HG03354 (cell line): ENCODE measurements around the gene PDCD5.
"Not testable (repeated sequence)": the region's sequence is repeated elsewhere in the genome, so short reads cannot be mapped to it uniquely, and the experiment has no call there.

ENCODE experiments used
- ATAC-seq: cut with Tn5 transposase; IDR thresholded peaks from one replicate; pipeline ENCODE4 v1.9.1; 2021; ENCODE audit warnings: mild to moderate bottlenecking; ENCODE audit not compliant: unreplicated experiment, poor library complexity, severe bottlenecking

PDCD5 gene

DNA sequence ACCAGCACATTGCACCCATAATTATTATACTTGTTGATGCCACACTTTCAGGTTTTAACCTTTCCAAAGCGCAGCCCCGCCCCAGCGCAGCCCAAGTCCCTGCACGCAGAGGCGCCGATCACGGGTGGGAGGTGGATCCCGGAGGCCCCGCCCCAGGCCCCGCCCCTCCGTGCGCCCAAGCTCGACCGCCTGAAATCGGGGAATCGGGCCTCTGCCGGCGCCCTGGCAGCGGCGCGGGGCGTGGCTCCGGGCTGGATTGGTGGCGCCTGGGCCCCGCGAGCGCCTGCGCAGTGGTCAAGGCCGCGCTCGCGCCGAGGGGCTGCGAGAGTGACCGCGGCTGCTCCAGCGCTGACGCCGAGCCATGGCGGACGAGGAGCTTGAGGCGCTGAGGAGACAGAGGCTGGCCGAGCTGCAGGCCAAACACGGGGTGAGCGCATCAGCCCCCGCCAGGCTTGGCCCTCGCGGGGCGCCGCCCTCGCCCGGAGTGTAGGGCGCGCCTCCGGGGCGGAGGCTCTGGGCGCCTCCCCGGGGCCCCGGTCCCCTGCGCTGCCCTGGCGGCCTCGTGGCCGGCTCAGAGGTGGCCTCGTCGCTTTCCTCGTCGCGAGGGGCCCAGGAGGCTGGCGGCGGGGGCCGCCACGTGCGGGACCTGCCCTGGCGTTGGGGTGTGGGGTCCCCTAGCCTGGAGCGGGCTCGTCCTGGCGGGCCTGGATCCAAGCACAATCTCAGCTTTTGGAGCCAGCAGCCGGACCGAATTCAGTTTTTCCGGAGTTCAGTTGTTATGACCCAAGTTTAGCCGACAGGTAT is at the start of gene PDCD5:
PDCD5 (plus strand) TSS at position 290 of the 804 bp plus-strand sequence; CDS start at position 362, 72 bp downstream.
- ATAC-seq: peak; percentile 95

- ATAC-seq: no peak
Observed at GRCh38 chr19:32532233-32532632, 48.8 kb upstream of the PDCD5 start.

DNA sequence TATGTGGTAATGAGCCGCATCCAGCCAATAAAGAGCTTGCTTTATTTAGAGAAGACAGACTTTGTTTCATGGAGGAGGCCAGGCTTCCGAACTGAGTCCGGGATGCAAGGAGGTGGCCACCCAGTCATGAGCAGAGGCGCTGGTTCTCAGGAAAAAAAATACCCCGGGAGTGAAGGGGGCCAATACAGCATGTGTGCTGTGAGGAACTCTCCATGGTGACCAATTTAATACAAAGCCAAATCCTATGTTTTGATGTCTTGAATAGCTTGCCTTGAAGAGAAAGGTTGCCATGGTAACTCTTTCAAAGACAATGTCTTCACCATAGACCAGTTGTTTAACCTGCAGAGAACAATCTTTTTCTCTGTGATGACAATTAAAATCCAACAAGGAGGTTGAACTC is 43.4 kb upstream of the PDCD5 start:
- ATAC-seq: no peak

- no peak for ATAC-seq
Observed at GRCh38 chr19:32539240-32539916, 41.6 kb upstream of the PDCD5 start.

DNA sequence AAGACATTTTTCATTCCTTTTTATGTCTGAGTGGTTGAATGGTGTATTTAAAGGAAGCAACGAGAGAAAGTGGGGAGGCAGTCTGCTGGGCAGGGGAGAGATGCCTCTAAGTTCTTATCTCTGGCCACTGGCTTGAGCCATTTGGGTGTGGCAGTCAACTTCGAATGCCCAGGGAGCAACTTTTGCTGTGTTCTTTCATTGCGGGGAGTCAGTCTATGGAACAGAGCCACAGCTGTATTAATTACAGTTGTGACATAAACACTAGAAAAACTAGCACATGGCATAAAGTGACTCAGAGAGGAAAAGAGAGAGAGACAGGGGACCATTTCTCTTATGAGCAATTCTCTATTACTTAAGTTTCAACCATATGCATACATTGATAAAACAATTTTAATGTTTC is 40.4 kb upstream of the PDCD5 start:
- no peak for ATAC-seq

DNA sequence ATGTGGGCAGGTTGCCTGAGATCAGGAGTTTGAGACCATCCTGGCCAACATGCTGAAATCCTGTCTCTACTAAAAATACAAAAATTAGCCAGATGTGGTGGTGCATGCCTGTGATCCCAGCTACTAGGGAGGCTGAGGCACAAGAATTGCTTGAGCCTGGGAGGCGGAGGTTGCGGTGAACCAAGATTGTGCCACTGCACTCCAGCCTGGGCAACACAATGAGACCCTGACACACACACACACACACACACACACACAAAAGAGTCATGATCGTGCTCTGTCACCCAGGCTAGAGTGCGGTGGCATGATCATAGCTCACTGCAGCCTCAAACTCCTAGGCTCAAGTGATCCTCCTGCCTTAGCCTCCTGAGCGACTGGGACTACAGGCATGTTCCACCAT is 39.6 kb upstream of the PDCD5 start:
- not testable (repeated sequence) for ATAC-seq

DNA sequence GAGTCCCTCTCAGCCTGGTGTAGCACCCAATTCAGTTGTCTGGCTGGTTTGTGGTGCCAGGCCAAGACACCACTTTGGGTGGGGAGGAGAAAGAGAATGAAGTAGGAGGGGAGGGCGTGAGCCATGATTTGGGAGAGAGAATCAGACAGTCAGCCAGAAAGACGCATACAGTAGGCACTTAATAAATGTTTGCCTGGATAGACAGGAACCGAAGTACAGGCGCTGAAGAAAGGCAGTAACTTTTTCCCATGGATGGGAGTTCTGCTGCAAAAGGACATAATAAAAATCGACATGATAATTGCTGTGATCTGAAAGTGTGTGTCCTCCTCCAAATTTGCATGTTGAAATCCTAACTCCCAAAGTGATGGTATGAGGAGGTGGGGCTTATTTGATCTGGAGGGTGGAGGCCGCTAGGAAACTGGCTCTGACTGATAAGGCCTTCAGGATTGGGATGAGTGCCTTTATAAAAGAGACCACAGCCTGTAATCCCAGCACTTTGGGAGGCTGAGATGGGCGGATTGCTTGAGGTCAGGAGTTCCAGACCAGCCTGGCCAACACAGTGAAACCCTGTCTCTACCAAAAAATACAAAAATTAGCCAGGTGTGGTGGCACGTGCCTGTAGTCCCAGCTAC is 38.4 kb upstream of the PDCD5 start:
- no peak for ATAC-seq

DNA sequence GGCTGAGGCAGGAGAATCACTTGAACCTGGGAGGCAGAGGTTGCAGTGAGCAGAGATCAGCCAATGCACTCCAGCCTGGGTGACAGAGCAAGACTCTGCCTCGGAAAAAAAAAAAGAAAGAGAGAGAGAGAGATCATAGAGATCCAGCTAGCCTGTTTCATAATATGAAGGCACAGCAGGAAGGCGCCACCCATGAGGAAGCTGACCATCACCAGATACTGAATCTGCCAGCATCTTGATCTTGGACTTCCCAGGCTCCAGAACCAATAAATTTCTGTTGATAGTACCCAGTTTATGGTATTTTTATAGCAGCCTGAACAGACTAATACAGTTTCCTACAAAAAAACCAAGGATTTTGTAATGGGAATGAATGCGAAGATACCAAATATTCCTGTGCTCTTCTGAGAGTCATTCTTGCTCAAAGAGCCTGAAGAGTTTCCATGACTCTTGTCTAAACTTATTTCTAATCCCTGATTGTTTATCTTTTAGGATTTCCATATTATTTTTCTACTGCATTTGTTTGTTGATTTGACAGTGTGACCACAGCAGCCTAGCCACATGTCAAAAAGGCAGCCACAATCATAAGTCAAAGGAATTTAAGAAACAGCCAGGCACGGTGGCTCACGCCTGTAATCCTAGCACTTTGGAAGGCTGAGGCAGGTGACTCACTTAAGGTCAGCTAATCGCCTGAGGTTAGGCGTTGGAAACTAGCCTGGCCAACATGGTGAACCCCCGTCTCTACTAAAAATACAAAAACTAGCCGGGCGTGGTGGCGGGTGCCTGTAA is 37.7 kb upstream of the PDCD5 start:
- no peak for ATAC-seq

DNA sequence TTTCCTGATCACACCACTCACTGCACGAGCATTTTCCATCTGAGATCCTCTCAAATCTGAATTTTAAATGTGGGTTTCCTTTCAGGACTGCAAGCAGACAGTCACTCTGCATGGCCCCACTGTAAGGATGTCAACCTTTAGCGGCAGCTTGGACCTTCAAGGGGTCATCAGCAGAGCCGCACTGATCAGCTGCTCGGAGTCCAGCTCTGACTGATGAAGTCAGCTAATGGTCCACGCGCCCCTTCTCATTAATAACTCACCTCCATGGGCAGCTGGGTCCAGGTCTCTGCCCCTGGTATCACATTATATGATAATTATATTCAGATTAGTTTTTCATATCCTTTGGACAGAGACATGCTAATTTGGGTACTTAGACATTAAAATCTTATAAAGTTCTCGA is 36.1 kb upstream of the PDCD5 start:
- no peak for ATAC-seq

DNA sequence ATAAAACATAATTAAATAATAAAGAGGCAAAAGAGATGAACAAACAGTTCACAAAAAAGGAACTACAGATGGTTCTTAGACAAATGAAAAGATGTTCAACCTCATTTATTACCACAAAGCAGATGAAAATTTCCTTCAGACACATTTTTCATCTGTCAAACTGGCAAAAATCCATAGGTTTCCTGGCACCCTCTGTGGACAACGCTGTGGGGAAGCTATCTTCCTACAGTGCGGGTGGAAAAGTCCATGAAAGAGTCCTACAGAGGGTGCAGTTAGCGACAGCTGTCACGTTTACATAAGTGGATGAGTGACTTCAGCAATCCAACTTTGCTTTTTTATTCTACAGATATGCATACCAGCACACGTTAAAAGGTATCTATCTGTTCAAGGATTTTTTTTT is 30.3 kb upstream of the PDCD5 start:
- ATAC-seq: no peak

DNA sequence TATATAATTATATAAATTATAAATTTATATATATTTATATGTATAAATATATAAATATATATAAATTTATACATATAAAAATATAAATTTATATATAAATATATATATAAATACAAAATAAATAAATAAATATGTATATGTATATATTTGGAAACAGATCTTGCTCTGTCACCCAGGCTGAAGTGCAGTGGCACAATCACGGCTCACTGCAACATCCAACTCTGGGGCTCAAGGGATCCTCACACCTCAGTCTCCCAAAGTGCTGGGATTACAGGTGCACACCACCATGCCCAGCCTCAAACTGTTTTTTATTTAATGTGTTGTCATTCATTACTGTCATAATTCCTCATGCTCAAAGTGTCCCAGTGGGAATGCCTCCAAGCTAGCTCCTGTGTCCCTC is 25.2 kb upstream of the PDCD5 start:
- ATAC-seq: no peak

- ATAC-seq: no peak
Observed at GRCh38 chr19:32558607-32559228, 22.3 kb upstream of the PDCD5 start.

DNA sequence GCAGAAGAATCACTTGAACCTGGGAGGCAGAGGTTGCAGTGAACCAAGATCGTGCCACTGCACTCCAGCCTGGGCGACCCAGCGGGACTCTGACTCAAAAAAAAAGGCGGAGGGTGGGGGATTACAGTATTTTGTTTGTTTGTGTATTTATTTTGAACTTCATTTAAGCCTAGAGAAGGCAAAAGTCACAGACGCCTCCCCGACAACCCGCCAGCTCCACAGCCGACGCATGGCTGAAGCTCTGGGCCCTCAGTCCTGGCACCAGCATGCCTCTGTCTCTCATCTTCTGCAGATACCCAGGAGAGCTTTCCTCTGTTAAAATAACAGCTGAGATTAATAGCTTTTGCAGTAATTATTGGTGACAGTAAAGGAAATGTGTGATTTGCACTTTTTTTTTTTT is 17.2 kb upstream of the PDCD5 start:
- no peak for ATAC-seq

DNA sequence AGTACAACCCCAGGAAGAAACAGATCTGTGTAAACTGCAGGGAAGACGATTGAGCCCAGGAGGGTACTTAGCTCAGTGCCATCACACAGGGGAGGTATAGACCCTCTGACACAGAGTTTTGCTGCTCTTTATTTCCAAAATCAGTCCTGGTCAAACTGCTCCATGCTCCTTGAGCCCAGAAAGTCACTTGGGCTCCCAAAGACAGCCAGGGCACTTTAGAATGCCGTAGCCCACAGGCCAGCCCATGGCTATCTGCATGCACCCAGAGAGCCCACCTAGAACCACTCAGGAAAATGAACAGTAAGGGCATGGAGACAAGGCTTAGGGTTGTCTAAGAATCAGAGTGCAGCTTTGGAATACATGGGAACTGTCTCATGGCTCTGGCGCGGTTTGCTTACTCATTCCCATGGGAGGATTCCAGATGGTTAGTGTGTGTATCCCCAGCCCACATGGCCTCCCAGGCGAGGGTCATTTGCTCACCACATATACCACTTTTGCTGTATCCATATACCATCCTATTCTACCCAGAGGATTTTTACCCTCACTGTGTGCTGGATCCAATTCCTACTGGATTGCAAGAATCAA is 14.7 kb upstream of the PDCD5 start:
- ATAC-seq: no peak

DNA sequence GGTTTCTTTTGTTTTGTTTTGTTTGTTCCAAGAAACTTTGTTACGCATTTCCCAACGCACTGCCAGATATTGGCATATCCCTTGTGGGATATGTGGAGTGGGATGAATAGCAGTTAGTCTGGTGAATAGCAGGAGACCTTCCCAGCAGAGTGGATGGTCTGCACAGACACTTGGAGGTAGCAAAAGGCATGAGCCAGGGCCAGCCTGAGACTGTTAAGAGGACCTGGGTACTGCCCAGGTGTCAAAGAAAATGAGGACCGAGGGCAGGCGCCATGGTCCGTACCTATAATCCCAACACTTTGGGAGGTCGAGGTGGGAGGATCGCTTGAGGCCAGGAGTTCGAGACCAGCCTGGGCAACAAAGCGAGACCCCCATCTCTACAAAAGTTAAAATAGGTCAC is 13.5 kb upstream of the PDCD5 start:
- no peak for ATAC-seq

- ATAC-seq: no peak
Observed at GRCh38 chr19:32570081-32570785, 10.8 kb upstream of the PDCD5 start.

- ATAC-seq: not testable (repeated sequence)
Observed at GRCh38 chr19:32571471-32572075, 9.4 kb upstream of the PDCD5 start.

- ATAC-seq: not testable (repeated sequence)
Observed at GRCh38 chr19:32572700-32573491, 8.1 kb upstream of the PDCD5 start.
